H1 (cell line): ENCODE data around the gene TRPC1. TPM values are rescaled to one million over a fixed set of nuclear protein-coding genes. Genes with fewer than 3 reads are reported as not detected.

ENCODE experiments used
- CTCF ChIA-PET: fragments of 300-600 bp; sonication (Branson Sonifier 250); formaldehyde crosslinking; loops from one replicate; lab custom pipeline; 2021; ENCODE audit not compliant: partially characterized antibody; lab: Charles Lee
- POLR2A ChIA-PET: fragments of 300-600 bp; sonication (Branson Sonifier 250); formaldehyde crosslinking; loops from one replicate; lab custom pipeline; 2021; ENCODE audit warnings: inconsistent platforms; ENCODE audit not compliant: partially characterized antibody; lab: Charles Lee
- DNase-seq, 2 experiments: peaks; one replicate each; pipeline versions ENCODE4 v3.0.0 to v3.0.0-alpha.2; 2010 to 2022; ENCODE audit warnings: low spot score in 2 of 2, low read depth in 1 of 2, mixed read lengths in 1 of 2
- FAIRE-seq: peaks from 2 replicates; lab custom pipeline; 2011; peaks lifted over from hg19 to GRCh38; lab: Jason Lieb, UNC
- H2AFZ ChIP-seq: 2 replicates; pipeline ENCODE4 v1.8.1; 2012; ENCODE audit warnings: low read length, inconsistent platforms
- H2AK5ac ChIP-seq: 2 replicates; pipeline ENCODE4 v1.6.1; 2013; ENCODE audit warnings: low read depth, low read length
- H2BK120ac ChIP-seq: replicated peaks from 2 replicates; pipeline ENCODE3; 2013; ENCODE audit warnings: low read depth, low read length, inconsistent platforms
- H2BK12ac ChIP-seq: 2 replicates; pipeline ENCODE4 v1.6.1; 2013; ENCODE audit warnings: low read depth, low read length
- H2BK15ac ChIP-seq: 2 replicates; pipeline ENCODE4 v1.6.1; 2013; ENCODE audit warnings: low read length
- H2BK20ac ChIP-seq: 2 replicates; pipeline ENCODE4 v1.6.1; 2013; ENCODE audit warnings: low read length
- H2BK5ac ChIP-seq: 2 replicates; pipeline ENCODE4 v1.6.1; 2013; ENCODE audit warnings: low read depth, low read length
- H3K14ac ChIP-seq: 2 replicates; pipeline ENCODE4 v1.6.1; 2013; ENCODE audit warnings: inconsistent platforms; ENCODE audit not compliant: insufficient read length
- H3K18ac ChIP-seq: 2 replicates; pipeline ENCODE4 v1.6.1; 2013; ENCODE audit warnings: low read length; ENCODE audit errors: extremely low read depth
- H3K23ac ChIP-seq: 2 replicates; pipeline ENCODE4 v1.6.1; 2013; ENCODE audit warnings: inconsistent platforms; ENCODE audit not compliant: insufficient read length
- H3K23me2 ChIP-seq: 2 replicates; pipeline ENCODE4 v1.6.1; 2013; ENCODE audit warnings: low read depth, low read length
- H3K27ac ChIP-seq: 2 replicates; pipeline ENCODE4 v1.6.1; 2011; ENCODE audit warnings: low read depth, low read length, inconsistent platforms
- H3K27me3 ChIP-seq, 4 experiments: replicated peaks in 1 of 4; 1 replicate in 1 of 4; 2 replicates in 3 of 4; pipeline versions ENCODE4 v1.6.1 to v1.8.1; 2011 to 2013; ENCODE audit warnings: low read length in 3 of 4, mild to moderate bottlenecking in 3 of 4, inconsistent platforms in 2 of 4, mixed read lengths in 2 of 4, moderate library complexity in 1 of 4; ENCODE audit not compliant: control insufficient read depth in 3 of 4, insufficient read depth in 3 of 4; ENCODE audit errors: extremely low read depth in 1 of 4
- H3K36me3 ChIP-seq, 4 experiments: 2 replicates each; pipeline versions ENCODE4 v1.6.1 to v1.8.1; 2011 to 2013; ENCODE audit warnings: mild to moderate bottlenecking in 4 of 4, low read length in 3 of 4, moderate library complexity in 2 of 4, control low read depth in 1 of 4, inconsistent platforms in 1 of 4; ENCODE audit not compliant: insufficient read depth in 4 of 4, control insufficient read depth in 2 of 4
- H3K4ac ChIP-seq: replicated peaks from 2 replicates; pipeline ENCODE3; 2013; ENCODE audit warnings: low read length, low read depth, mixed read lengths, inconsistent platforms; ENCODE audit not compliant: insufficient read length
- H3K4me1 ChIP-seq, 4 experiments: replicated peaks in 1 of 4; 1 replicate in 1 of 4; 2 replicates in 3 of 4; pipeline versions ENCODE4 v1.6.1 to v1.8.1; 2011 to 2013; ENCODE audit warnings: low read length in 3 of 4, inconsistent platforms in 2 of 4, mixed read lengths in 1 of 4; ENCODE audit not compliant: insufficient read depth in 4 of 4, control insufficient read depth in 3 of 4
- H3K4me2 ChIP-seq, 2 experiments: 2 replicates each; pipeline versions ENCODE4 v1.6.1 to v1.8.1; 2011 to 2013; ENCODE audit warnings: low read depth in 2 of 2, low read length in 2 of 2, control low read depth in 1 of 2, inconsistent platforms in 1 of 2, mild to moderate bottlenecking in 1 of 2; ENCODE audit not compliant: insufficient read depth in 1 of 2
- H3K4me3 ChIP-seq, 4 experiments: fragments of 200-600, 300-600 bp in 1 of 4; sonication (generic), shearing (Covaris generic), sonication (Bioruptor Twin) in 1 of 4; 2 replicates each; pipeline versions ENCODE4 v1.5.1 to v1.8.1; 2011 to 2016; ENCODE audit warnings: low read length in 4 of 4, low read depth in 3 of 4, control low read depth in 2 of 4, inconsistent platforms in 2 of 4, mild to moderate bottlenecking in 2 of 4, mixed read lengths in 1 of 4, moderate library complexity in 1 of 4; ENCODE audit not compliant: insufficient read depth in 2 of 4; ENCODE audit errors: extremely low read depth in 1 of 4
- H3K56ac ChIP-seq: replicated peaks from 2 replicates; pipeline ENCODE3; 2013; ENCODE audit warnings: low read depth, mild to moderate bottlenecking, mixed read lengths, low read length, inconsistent platforms; ENCODE audit not compliant: insufficient read length
- H3K79me1 ChIP-seq: 2 replicates; pipeline ENCODE4 v1.6.1; 2013; ENCODE audit warnings: low read depth, low read length, control low read depth
- H3K79me2 ChIP-seq, 2 experiments: 2 replicates each; pipeline versions ENCODE4 v1.6.1 to v1.8.1; 2012 to 2013; ENCODE audit warnings: low read length in 2 of 2, mild to moderate bottlenecking in 2 of 2, inconsistent platforms in 1 of 2; ENCODE audit not compliant: insufficient read depth in 2 of 2, control insufficient read depth in 1 of 2
- H3K9ac ChIP-seq, 4 experiments: replicated peaks in 1 of 4; 1 replicate in 1 of 4; 2 replicates in 3 of 4; pipeline versions ENCODE4 v1.6.1 to v1.8.1; 2011 to 2013; ENCODE audit warnings: low read depth in 3 of 4, low read length in 3 of 4, control low read depth in 2 of 4, mild to moderate bottlenecking in 2 of 4, moderate library complexity in 2 of 4, inconsistent platforms in 1 of 4; ENCODE audit errors: extremely low read depth in 1 of 4
- H3K9me3 ChIP-seq, 2 experiments: 2 replicates each; pipeline versions ENCODE4 v1.6.1 to v1.8.1; 2012 to 2013; ENCODE audit warnings: mild to moderate bottlenecking in 2 of 2, moderate library complexity in 2 of 2, control low read depth in 1 of 2, inconsistent platforms in 1 of 2, low read depth in 1 of 2, low read length in 1 of 2, mixed read lengths in 1 of 2; ENCODE audit not compliant: insufficient read depth in 2 of 2
- H4K20me1 ChIP-seq, 2 experiments: replicated peaks in 1 of 2; 2 replicates each; pipeline versions ENCODE3 to v1.8.1; 2011 to 2013; ENCODE audit warnings: inconsistent platforms in 2 of 2, low read length in 2 of 2, mild to moderate bottlenecking in 1 of 2; ENCODE audit not compliant: insufficient read depth in 2 of 2, control insufficient read depth in 1 of 2
- H4K5ac ChIP-seq: 2 replicates; pipeline ENCODE4 v1.6.1; 2013; ENCODE audit warnings: low read length, low read depth, mixed read lengths, inconsistent platforms; ENCODE audit not compliant: insufficient read length
- H4K8ac ChIP-seq: 2 replicates; pipeline ENCODE4 v1.8.0; 2013; ENCODE audit warnings: mild to moderate bottlenecking, moderate library complexity, low read length, inconsistent platforms; ENCODE audit not compliant: insufficient read depth; ENCODE audit errors: extremely low read depth
- H4K91ac ChIP-seq: replicated peaks from 2 replicates; pipeline ENCODE3; 2013; ENCODE audit warnings: low read length, mixed read lengths, inconsistent platforms; ENCODE audit not compliant: insufficient read length
- ATF3 ChIP-seq: IDR thresholded peaks from 2 replicates; pipeline ENCODE4 v1.6.1; 2011; ENCODE audit warnings: low read depth, mild to moderate bottlenecking, low read length; ENCODE audit not compliant: insufficient read depth
- CEBPB ChIP-seq: IDR thresholded peaks from 2 replicates; pipeline ENCODE4 v1.6.1; 2012; ENCODE audit warnings: low read depth, low read length
- CHD1 ChIP-seq: IDR thresholded peaks from 2 replicates; pipeline ENCODE4 v1.6.1; 2012; ENCODE audit warnings: low read depth, low read length, improper control_type of control experiment
- EGR1 ChIP-seq: IDR thresholded peaks from 2 replicates; pipeline ENCODE4 v1.6.1; 2011; ENCODE audit warnings: low read depth, low read length, borderline replicate concordance
- EP300 ChIP-seq, 2 experiments: IDR thresholded peaks; 1 replicate in 1 of 2; 2 replicates in 1 of 2; pipeline ENCODE4 v1.6.1; 2011 to 2012; ENCODE audit warnings: low read depth in 2 of 2, low read length in 2 of 2, mild to moderate bottlenecking in 2 of 2, borderline replicate concordance in 1 of 2, inconsistent platforms in 1 of 2, moderate library complexity in 1 of 2
- FOSL1 ChIP-seq: IDR thresholded peaks from 2 replicates; pipeline ENCODE4 v1.6.1; 2011; ENCODE audit warnings: mild to moderate bottlenecking, low read depth, low read length, moderate library complexity; ENCODE audit not compliant: insufficient read depth
- GTF2F1 ChIP-seq: IDR thresholded peaks from 2 replicates; pipeline ENCODE4 v1.6.1; 2012; ENCODE audit warnings: low read depth, low read length, improper control_type of control experiment, borderline replicate concordance
- POU5F1 ChIP-seq: IDR thresholded peaks from 2 replicates; pipeline ENCODE4 v1.6.1; 2011; ENCODE audit warnings: low read depth, mild to moderate bottlenecking, low read length, moderate library complexity
- RXRA ChIP-seq: IDR thresholded peaks from 2 replicates; pipeline ENCODE4 v1.6.1; 2011; ENCODE audit warnings: low read depth, mild to moderate bottlenecking, low read length, moderate library complexity; ENCODE audit not compliant: insufficient read depth
- SIX5 ChIP-seq: IDR thresholded peaks from 2 replicates; pipeline ENCODE4 v1.6.1; 2011; ENCODE audit warnings: mild to moderate bottlenecking, low read depth, low read length
- TAF7 ChIP-seq: optimal IDR thresholded peaks from 2 replicates; pipeline ENCODE3; 2011; ENCODE audit warnings: low read depth, mild to moderate bottlenecking, inconsistent platforms, low read length, moderate library complexity, borderline replicate concordance
- USF2 ChIP-seq: IDR thresholded peaks from 2 replicates; pipeline ENCODE4 v1.6.1; 2011; ENCODE audit warnings: low read length, improper control_type of control experiment
- WGBS, 2 experiments: shearing (Covaris generic) in 1 of 2; methylation state at CpG; one replicate each; pipeline versions ENCODE4 v1.1.6 to v1.1.7; 2013 to 2015; ENCODE audit warnings: low lambda C conversion rate in 2 of 2, mixed read lengths in 2 of 2, inconsistent platforms in 1 of 2, low coverage in 1 of 2, missing lambda C conversion rate in 1 of 2; ENCODE audit not compliant: insufficient replicate concordance in 2 of 2, insufficient coverage in 1 of 2, insufficient read length in 1 of 2; ENCODE audit errors: extremely low coverage in 1 of 2, missing lambda C conversion rate in 1 of 2; 5-methylcytosine and 5-hydroxymethylcytosine counted together
- polyA plus RNA-seq, 7 experiments: library from polyadenylated mRNA; depleted of rRNA in 3 of 7; stranded (reverse) in 5 of 7; unstranded in 2 of 7; fragments of >200 nt in 5 of 7; fragments of 200-250 nt in 2 of 7; gene quantifications; 1 replicate in 5 of 7; 2 replicates in 1 of 7; 4 replicates in 1 of 7; pipeline versions ENCODE4 v1.2.1 to v1.2.3, GENCODE V29; 2011 to 2013; ENCODE audit warnings: missing spikeins in 2 of 7, mixed read lengths in 2 of 7
- total RNA-seq: library from RNA; stranded (reverse); fragmentation: NEBNext Ultra II Directional; extraction: Animal tissue kit (Norgen Biotek cat#: 25700); gene quantifications from 2 replicates; pipeline ENCODE4 v1.2.1, GENCODE V29; 2021

The TRPC1 gene
- total and polyA plus RNA-seq, 2 of the 8 experiments (the other 6 are each of a cell fraction or from before 2014, with no cell fraction given): 22.6 to 23.1 TPM

- Histone ChIP-seq H4K91ac (no peak overlapping the region), H2BK15ac (no peak overlapping the region), H3K4me3 (no peak overlapping the region), H3K18ac (no peak overlapping the region), H3K56ac (no peak overlapping the region), H4K20me1 (no peaks in the 10 kb centered on the region), H3K36me3 (peaks cover 0 to 3% (median 0%) of the 10 kb centered on the region in 4 experiments; a peak in 1 of 8 replicates), H2AFZ (no peak overlapping the region), H2AK5ac (no peak overlapping the region), H3K9me3 (no peaks in the 10 kb centered on the region), H2BK120ac (no peak overlapping the region), H3K23me2 (no peaks in the 10 kb centered on the region), H3K4me1 (no peaks in the 10 kb centered on the region), H3K14ac (no peak overlapping the region), H3K4ac (no peak overlapping the region), H2BK5ac (no peak overlapping the region), H3K4me2 (no peak overlapping the region), H3K79me1 (no peaks in the 10 kb centered on the region; the same call in 1 of the 2 replicates), H4K5ac (no peak overlapping the region), H2BK20ac (no peak overlapping the region), H2BK12ac (no peak overlapping the region), H3K23ac (no peak overlapping the region), H3K27me3 (no peaks in the 10 kb centered on the region), H3K9ac (no peak overlapping the region), H4K8ac (no peak overlapping the region), H3K27ac (no peak overlapping the region), H3K79me2 (no peaks in the 10 kb centered on the region)
- 90% methylated on average over 2 of the region's 2 CpGs; no CpG with 5 or more reads in 1 of the 2 experiments for WGBS, 2 experiments
- FAIRE-seq: no peak
- DNase-seq: no peak
- ChIA-PET CTCF (interaction anchor here (1.6 kb wide), 1 partner anchor 153 kb away, joined by 4 read pairs; no protein-coding TSS in a partner anchor), POLR2A (no interaction called here)
- no peak for TF ChIP-seq CHD1
- TF ChIP-seq CEBPB: no peak
- no peak for TF ChIP-seq FOSL1
- no peak for TF ChIP-seq POU5F1
- no peak for TF ChIP-seq ATF3
- TF ChIP-seq USF2: no peak
- TF ChIP-seq SIX5: no peak
- TF ChIP-seq EP300 (IDR thresholded peaks at IDR 0.05; ENCODE audit: borderline replicate concordance in 1 of 2, low read depth in 2 of 2, low read length in 2 of 2): no peak
- no peak for TF ChIP-seq GTF2F1
- no peak for TF ChIP-seq EGR1
- TF ChIP-seq RXRA: no peak
- TF ChIP-seq TAF7: no peak
Measured at GRCh38 chr3:142676151-142676550, 47.7 kb upstream of the TRPC1 start.
